Activated CD8-positive, alpha-beta T cell treated with anti-CD3 and anti-CD28 coated beads for 36 hours (primary cell): Measurements from ENCODE around the gene CCDC50. TPM values are rescaled to one million over a fixed set of nuclear protein-coding genes. Genes with fewer than 3 reads are reported as not detected.

Source experiments
- ATAC-seq: fragments of 200-7000 bp; cut with Tn5 transposase; one replicate; pipeline ENCODE4 v1.10.0; 2021; ENCODE audit warnings: mild to moderate bottlenecking, moderate library complexity
- CTCF ChIA-PET: fragments of 350-600 bp; sonication (Branson Sonifier 250); formaldehyde crosslinking; loops from one replicate; lab custom pipeline; 2021; ENCODE audit warnings: antibody characterized with exemption; lab: Charles Lee
- POLR2A ChIA-PET: fragments of 350-600 bp; sonication (Branson Sonifier 250); formaldehyde crosslinking; loops from one replicate; lab custom pipeline; 2021; ENCODE audit warnings: antibody characterized with exemption; lab: Charles Lee
- DNase-seq: peaks from one replicate; pipeline ENCODE4 v3.0.0-alpha.2; 2020
- H3K27ac Mint-ChIP-seq: one replicate; pipeline ENCODE4 v1.8.0; 2021; ENCODE audit warnings: mild to moderate bottlenecking, mixed read lengths
- H3K27me3 Mint-ChIP-seq: one replicate; pipeline ENCODE4 v1.8.0; 2021; ENCODE audit warnings: mixed read lengths
- H3K36me3 Mint-ChIP-seq: one replicate; pipeline ENCODE4 v1.8.0; 2021; ENCODE audit warnings: low read depth, mixed read lengths
- H3K4me1 Mint-ChIP-seq: one replicate; pipeline ENCODE4 v1.8.0; 2021; ENCODE audit warnings: low read depth, mixed read lengths
- H3K4me3 Mint-ChIP-seq: one replicate; pipeline ENCODE4 v1.8.0; 2021; ENCODE audit warnings: mild to moderate bottlenecking, moderate library complexity, mixed read lengths
- H3K9me3 Mint-ChIP-seq: one replicate; pipeline ENCODE4 v1.8.0; 2021; ENCODE audit warnings: mixed read lengths
- intact Hi-C: fragments of 100-400 bp; cut with micrococcal nuclease; formaldehyde crosslinking; loops from one replicate; pipeline ENCODE4 v1.10.0; 2022
- total RNA-seq, 2 experiments: library from RNA; stranded (reverse); gene quantifications; one replicate each; pipeline ENCODE4 v1.2.3, GENCODE V29; 2021
- TF ChIP-seq, protein P1 (sequence below): fragments of 200-600 bp; IDR thresholded peaks from one replicate; pipeline ENCODE4 v1.8.0; 2022; ENCODE audit warnings: antibody characterized with exemption, mild to moderate bottlenecking

Gene CCDC50
- total RNA-seq, 2 experiments from 2014 or later, result 7.3 to 7.6 TPM

DNA sequence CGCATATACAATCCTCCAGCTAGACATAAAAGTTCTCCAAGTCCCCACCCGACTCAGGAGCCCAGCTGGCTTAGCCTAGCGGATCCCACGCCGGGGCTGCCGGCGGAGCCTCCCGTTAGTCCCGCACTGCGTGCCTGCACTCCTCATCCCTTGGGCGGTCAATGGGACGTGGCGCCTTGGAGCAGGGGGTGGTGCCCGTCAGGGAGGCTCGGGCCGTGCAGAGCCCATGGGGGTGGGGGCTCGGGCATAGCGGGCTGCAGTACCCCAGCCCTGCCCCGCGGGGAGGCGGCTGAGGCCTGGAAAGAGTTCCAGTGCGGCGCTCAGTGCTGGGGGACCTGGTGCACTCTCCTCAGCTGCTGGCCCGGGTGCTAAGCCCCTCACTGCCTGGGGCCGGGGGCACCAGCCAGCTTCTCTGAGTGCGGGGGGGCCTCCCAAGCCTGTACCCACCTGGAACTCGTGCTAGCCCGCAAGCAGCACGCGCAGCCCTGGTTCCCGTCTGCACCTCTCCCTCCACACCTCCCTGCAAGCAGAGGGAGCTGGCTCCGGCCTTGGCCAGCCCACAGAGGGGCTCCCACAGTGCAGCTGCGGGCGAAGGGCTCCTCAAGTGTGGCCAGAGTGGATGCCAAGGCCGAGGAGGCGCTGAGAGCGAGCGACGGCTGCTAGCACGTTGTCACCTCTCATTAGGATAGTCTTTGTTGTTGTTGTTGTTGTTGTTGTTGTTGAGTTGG is 12.2 kb upstream of the CCDC50 start:
- intact Hi-C loops, result no loop called here
- DNase-seq (no peak), ATAC-seq (no peak)
- no peaks in the 10 kb centered on the region for H3K9me3 Mint-ChIP-seq
- H3K36me3 Mint-ChIP-seq, result no peaks in the 10 kb centered on the region
- no peak overlapping the region for H3K4me3 Mint-ChIP-seq
- no peaks in the 10 kb centered on the region for H3K4me1 Mint-ChIP-seq
- ChIA-PET POLR2A (no interaction called here), CTCF (no interaction called here)
- TF ChIP-seq, protein P1, sequence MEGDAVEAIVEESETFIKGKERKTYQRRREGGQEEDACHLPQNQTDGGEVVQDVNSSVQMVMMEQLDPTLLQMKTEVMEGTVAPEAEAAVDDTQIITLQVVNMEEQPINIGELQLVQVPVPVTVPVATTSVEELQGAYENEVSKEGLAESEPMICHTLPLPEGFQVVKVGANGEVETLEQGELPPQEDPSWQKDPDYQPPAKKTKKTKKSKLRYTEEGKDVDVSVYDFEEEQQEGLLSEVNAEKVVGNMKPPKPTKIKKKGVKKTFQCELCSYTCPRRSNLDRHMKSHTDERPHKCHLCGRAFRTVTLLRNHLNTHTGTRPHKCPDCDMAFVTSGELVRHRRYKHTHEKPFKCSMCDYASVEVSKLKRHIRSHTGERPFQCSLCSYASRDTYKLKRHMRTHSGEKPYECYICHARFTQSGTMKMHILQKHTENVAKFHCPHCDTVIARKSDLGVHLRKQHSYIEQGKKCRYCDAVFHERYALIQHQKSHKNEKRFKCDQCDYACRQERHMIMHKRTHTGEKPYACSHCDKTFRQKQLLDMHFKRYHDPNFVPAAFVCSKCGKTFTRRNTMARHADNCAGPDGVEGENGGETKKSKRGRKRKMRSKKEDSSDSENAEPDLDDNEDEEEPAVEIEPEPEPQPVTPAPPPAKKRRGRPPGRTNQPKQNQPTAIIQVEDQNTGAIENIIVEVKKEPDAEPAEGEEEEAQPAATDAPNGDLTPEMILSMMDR, result no peak
- no peaks in the 10 kb centered on the region for H3K27me3 Mint-ChIP-seq
- no peak overlapping the region for H3K27ac Mint-ChIP-seq

DNA sequence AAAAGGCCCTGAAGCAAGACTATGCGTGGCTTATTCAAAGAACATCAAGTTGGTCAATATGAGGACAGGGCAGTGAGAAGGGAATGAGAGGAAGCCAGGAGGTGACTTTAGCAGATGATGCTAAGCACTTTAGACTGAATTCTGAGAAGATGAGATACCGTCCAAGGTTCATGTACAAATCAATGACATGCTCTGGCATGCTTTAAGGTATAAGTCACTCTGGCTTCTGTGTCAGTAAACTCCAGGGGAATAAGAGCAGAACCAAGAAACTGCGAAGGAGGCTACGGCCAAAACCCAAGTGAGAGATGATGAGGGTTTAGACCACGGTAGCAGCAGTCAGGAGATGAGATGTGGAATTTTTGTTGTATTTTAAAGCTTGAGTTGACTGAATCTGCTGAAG is 8.9 kb upstream of the CCDC50 start:
- no peaks in the 10 kb centered on the region for H3K27me3 Mint-ChIP-seq
- no peaks in the 10 kb centered on the region for H3K36me3 Mint-ChIP-seq
- H3K27ac Mint-ChIP-seq, result no peak overlapping the region
- POLR2A ChIA-PET, result no interaction called here
- intact Hi-C loops, result no loop called here
- H3K4me1 Mint-ChIP-seq, result no peaks in the 10 kb centered on the region
- no peaks in the 10 kb centered on the region for H3K9me3 Mint-ChIP-seq
- TF ChIP-seq, protein P1, result no peak
- H3K4me3 Mint-ChIP-seq, result no peak overlapping the region
- CTCF ChIA-PET, result no interaction called here
- DNase-seq, result no peak
- no peak for ATAC-seq

DNA sequence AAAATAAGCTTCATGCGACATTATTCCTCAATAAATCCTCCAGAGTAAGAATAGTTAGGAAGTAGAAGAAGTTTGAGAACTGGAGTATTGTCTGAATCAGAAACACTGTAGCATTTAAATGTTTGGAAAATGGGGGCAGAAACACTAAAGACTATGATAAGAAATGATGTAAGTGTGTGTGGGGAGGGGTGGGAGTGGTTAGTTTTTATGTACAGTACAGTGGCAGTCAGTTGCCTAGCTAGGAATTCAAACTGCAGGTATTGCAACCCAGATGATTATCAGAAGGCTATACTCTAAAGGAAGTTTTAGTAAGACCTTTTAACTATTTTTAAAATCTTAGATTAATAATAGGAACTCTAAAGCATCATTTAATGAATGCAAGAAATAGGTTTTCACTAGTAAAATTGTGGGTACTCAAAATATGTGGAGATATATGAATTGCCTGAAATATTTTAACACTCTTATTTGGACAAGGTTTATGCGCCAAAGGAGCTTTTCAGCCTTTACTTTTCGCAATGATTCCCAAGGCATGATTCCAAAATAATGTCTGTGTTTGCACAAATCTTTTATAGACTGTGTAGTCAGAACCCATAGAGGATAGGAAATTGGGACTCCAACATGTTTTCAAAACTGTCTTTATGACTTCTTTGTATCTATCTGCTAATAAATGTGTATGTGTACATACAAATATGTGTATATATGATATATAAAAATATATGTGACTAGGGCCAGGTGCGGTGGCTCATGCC is 8.0 kb upstream of the CCDC50 start:
- Mint-ChIP-seq H3K9me3 (no peaks in the 10 kb centered on the region), H3K4me3 (no peak overlapping the region), H3K27ac (no peak overlapping the region), H3K36me3 (no peaks in the 10 kb centered on the region), H3K27me3 (no peaks in the 10 kb centered on the region), H3K4me1 (no peaks in the 10 kb centered on the region)
- ChIA-PET CTCF (no interaction called here), POLR2A (interaction anchor here (0.6 kb wide), 1 partner anchor 166 kb away, joined by 3 read pairs; no protein-coding TSS in a partner anchor)
- intact Hi-C loops, result no loop called here
- ATAC-seq (no peak), DNase-seq (no peak)
- TF ChIP-seq, protein P1, result no peak

DNA sequence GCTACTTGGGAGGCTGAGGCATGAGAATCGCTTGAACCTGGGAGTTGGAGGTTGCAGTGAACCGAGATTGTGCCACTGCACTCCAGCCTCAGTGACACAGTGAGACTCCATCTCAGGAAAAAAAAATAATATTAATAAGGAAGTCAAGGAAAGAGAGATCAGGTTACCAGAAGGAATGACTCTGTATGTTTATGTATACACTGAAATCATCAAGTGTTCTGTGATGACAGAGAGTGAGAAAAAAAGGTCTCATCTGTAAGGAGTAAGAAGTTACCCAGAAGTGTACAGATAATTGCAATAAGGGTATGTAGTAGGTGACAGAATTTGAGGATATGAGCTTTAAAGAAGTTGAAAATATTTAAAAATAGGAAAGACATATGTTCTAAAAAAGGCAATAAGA is 4.3 kb upstream of the CCDC50 start:
- DNase-seq (no peak), ATAC-seq (no peak)
- Mint-ChIP-seq H3K27me3 (peaks cover 10% of the 10 kb centered on the region), H3K36me3 (no peaks in the 10 kb centered on the region), H3K9me3 (no peaks in the 10 kb centered on the region), H3K27ac (no peak overlapping the region), H3K4me1 (peaks cover 4% of the 10 kb centered on the region), H3K4me3 (no peak overlapping the region)
- ChIA-PET POLR2A (no interaction called here), CTCF (no interaction called here)
- TF ChIP-seq, protein P1, result no peak
- intact Hi-C loops, result no loop called here

DNA sequence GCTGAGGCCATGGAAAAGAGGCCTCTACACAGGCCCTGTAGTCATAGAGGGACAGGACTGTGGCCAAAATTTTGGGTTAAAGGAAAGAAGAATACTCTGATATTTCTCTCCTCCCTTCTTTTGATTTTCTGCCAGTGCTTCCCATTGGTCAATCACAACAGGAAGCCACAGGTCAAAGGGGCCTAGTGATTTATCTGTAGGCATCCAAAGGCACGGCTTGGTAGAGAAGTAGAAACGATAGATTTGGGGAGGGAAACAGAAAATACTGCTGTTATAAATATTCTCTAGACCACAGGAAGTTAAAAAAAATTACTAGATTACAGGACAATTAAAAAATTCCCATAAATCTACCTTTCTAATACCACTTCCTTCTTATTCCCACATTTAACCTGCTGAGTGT is 1.7 kb upstream of the CCDC50 start:
- peaks cover 11% of the 10 kb centered on the region for H3K4me1 Mint-ChIP-seq
- H3K4me3 Mint-ChIP-seq, result no peak overlapping the region
- H3K36me3 Mint-ChIP-seq, result no peaks in the 10 kb centered on the region
- H3K27me3 Mint-ChIP-seq, result peaks cover 23% of the 10 kb centered on the region
- no peaks in the 10 kb centered on the region for H3K9me3 Mint-ChIP-seq
- no peak overlapping the region for H3K27ac Mint-ChIP-seq
- TF ChIP-seq, protein P1, result no peak
- CTCF ChIA-PET, result no interaction called here
- ATAC-seq (no peak), DNase-seq (no peak)
- POLR2A ChIA-PET, result no interaction called here
- intact Hi-C loops, result no loop called here
